Fibroblast of villous mesenchyme (primary cell): ENCODE data around the gene ADCY7. TPM values are rescaled to one million over a fixed set of nuclear protein-coding genes. Genes with fewer than 3 reads are reported as not detected.

Experiments used
- DNase-seq: peaks from one replicate; pipeline ENCODE4 v3.0.0-alpha.2; 2010; ENCODE audit warnings: low read depth
- H3K4me3 ChIP-seq: 2 replicates; pipeline ENCODE4 v1.5.1; 2011; ENCODE audit warnings: low read depth, mild to moderate bottlenecking, low read length
- total RNA-seq: library from RNA; depleted of rRNA; stranded (reverse); fragments of >200 nt; gene quantifications from 2 replicates; pipeline ENCODE4 v1.2.3, GENCODE V29; 2012
- TF ChIP-seq, protein P1 (sequence below): IDR thresholded peaks from 2 replicates; pipeline ENCODE4 v1.5.1; 2012; ENCODE audit warnings: low read depth, mild to moderate bottlenecking, low read length; ENCODE audit not compliant: insufficient read depth

Gene ADCY7
- total RNA-seq, 1 donor, result 44.9 TPM

DNA sequence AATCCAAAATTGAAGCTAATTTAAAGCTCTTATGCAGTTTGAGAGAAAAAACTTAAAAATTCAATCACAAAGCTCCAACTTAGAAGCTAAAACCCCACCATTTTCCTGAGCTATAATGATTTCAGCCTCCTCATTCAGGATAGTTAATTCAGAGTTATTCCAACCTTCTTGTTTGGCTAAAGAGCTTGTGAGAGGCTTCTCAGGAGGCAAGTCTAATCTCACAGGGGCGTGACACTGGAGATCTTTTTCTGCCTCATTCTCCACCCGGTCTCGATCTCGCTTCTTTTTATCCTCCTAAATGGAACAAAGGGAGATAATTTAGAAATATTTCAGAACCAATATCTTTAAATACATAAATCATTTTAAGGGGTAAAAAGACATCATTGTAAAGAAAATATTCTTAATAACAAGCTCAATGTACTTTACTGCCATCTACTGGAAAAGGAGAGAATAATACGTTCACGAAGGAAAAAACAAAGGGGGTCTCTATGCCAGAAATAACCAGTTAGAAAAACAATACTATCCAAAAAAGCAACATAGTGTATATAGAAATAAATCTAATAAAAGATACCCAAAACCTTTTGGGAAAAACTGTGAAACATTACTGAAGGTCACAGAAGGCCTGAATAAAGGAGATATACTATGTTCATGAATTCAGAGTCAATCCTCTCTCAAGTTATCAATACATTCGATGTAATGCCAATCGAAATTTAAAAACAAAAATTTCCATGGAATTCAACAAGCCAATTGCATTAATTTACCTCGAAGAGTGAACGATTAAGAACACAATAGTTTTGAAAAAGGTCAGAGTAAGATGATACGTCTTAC lies 88.5 kb downstream of the ADCY7 start:
- H3K4me3 ChIP-seq, result no peak overlapping the region
- DNase-seq, result peak; percentile 42
- TF ChIP-seq, protein P1, sequence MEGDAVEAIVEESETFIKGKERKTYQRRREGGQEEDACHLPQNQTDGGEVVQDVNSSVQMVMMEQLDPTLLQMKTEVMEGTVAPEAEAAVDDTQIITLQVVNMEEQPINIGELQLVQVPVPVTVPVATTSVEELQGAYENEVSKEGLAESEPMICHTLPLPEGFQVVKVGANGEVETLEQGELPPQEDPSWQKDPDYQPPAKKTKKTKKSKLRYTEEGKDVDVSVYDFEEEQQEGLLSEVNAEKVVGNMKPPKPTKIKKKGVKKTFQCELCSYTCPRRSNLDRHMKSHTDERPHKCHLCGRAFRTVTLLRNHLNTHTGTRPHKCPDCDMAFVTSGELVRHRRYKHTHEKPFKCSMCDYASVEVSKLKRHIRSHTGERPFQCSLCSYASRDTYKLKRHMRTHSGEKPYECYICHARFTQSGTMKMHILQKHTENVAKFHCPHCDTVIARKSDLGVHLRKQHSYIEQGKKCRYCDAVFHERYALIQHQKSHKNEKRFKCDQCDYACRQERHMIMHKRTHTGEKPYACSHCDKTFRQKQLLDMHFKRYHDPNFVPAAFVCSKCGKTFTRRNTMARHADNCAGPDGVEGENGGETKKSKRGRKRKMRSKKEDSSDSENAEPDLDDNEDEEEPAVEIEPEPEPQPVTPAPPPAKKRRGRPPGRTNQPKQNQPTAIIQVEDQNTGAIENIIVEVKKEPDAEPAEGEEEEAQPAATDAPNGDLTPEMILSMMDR, result peak; percentile 59

DNA sequence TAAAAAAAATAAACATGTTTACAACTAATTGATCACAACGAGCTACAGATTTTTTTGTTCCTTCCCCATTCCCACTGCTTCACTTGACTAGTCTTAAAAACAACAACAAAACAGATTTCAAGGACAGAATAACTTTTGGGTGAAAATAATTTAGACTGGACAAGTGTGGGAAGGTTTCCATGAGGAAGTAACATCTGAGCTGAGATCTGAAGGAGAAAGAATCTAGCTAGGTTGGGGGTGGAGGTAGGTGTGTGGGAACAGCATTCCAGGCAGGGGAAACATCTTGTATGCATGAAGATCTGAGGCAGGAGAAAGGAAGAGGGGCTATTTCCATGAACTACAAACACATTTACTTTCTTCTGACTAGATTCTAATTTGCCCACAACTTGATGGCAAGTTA lies 93.3 kb downstream of the ADCY7 start:
- no peak for DNase-seq
- H3K4me3 ChIP-seq, result no peak overlapping the region
- TF ChIP-seq, protein P1, result no peak

DNA sequence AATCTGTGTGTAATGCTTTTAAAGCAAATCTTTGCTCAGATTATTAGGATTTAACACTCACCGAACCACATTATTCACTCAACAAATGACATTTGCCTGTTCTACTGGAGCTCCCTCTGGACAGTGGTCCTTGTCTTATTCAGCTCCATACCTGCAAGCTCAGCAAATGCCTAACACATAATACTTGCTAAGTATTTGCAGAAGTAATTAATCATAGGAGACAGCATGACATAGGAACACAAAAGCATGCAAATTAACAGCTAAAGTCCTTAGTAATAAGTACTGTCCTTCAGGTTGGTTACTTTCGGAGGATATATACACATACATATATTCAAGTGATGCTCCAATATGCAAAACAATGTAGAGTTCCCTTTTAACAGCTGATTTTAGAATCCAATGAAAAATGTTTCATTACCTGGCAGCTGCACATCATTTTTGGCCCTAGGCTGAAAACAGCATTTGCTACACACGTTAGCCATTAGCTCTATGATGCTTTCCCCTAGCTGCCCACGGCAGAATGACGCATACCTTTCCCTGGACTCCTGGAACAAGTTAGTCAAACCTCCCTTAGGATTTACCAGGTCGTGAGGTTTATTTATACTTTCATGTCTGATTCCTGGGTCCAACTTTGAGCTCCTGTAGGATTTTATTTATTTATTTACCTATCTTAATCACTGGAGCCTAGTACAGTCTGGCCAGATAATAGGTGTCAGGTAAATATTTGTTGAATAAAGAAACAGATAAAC lies 93.9 kb downstream of the ADCY7 start:
- TF ChIP-seq, protein P1, result no peak
- DNase-seq, result no peak

DNA sequence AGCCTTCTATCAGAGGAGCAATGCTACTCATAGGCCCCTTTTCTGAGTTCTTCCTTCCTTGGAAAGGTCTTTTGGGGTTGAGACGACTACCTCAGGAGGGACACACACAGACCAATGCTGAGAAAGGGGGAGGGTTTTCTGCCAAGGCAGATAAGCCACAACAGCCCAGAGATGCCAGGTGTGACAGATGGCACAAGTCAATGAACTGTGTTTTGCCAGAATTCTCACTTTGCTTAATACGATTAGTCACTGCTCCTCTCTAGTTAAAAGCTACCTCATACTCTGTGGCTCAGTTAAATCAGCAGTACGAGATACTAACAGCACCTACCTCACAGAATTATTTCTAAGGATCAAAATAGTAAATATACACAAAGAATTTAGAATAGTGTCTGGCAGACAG lies 94.4 kb downstream of the ADCY7 start:
- TF ChIP-seq, protein P1, result no peak
- DNase-seq, result no peak
- no peak overlapping the region for H3K4me3 ChIP-seq

More for the DNA sequence above, 93.9 kb downstream of the ADCY7 start:
- H3K4me3 ChIP-seq, result no peak overlapping the region

DNA sequence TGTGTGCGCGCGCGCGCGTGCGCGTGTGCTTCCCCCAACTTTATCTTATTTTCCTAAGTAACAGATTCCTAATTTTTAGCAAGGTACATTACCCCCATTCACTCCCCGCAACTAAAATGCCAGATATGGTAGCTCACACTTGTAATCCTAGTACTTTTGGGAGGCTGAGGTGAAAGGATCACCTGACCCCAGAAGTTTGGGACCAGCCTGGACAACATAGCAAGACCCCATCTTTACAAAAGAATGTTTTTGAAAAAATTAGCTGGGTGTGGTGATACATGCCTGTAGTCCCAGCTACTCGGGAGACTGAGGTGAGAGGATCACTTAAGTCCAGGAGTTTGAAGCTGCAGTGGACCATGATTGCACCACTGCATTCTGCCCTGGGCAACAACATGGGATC lies 97.3 kb downstream of the ADCY7 start:
- H3K4me3 ChIP-seq, result no peak overlapping the region
- no peak for DNase-seq
- TF ChIP-seq, protein P1, result no peak

DNA sequence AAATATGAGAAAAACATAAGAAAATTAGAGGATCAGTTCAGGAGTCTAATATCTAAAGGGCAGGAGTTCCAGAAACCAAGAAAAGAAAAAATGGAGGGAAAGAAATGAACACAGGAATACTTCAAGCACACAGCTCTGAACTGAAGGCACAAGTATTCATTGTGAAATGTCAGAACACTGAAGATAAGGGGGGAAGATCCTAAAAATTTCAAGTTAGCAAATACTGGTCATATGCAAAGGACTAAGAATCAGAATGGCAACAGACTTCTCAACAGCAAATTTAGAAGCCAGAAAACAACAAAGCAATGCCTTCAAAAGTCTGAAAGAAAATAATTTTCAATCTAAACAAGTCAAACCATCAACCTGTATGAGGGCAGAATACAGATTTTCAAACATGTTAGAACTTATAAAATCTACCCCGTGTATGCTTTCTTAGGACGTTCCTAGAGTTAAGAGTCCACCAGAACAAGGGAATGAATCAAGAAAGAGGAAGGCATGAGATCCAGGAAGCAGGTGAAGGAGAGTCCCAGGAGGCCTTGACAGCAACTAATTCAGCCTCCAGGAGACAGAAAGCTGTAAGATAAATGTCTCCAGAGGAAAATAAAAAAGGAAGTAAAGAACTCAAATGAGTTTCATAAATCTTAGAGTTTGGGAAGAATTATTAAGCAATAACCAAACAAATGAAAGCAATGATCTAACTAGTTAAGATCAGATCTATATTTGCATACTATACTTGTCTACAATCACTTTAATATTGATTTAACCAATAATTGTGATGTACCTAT lies 99.6 kb downstream of the ADCY7 start:
- DNase-seq, result no peak
- no peak overlapping the region for H3K4me3 ChIP-seq
- TF ChIP-seq, protein P1, result no peak
